GM21447 (cell line): Measurements from ENCODE around the gene ST3GAL3.

Experiments
- ATAC-seq: cut with Tn5 transposase; IDR thresholded peaks from one replicate; pipeline ENCODE4 v1.9.1; 2021; ENCODE audit not compliant: unreplicated experiment

Gene ST3GAL3

GRCh38 chr1:43908858-43909257 lies 201.5 kb downstream of the ST3GAL3 start:
- ATAC-seq = no peak

- no peak for ATAC-seq
Observed at GRCh38 chr1:43910343-43910742, 203.0 kb downstream of the ST3GAL3 start.

GRCh38 chr1:43912607-43913006 lies 205.3 kb downstream of the ST3GAL3 start:
- ATAC-seq = no peak

- no peak for ATAC-seq
Observed at GRCh38 chr1:43913051-43913501, 205.7 kb downstream of the ST3GAL3 start.

- no peak for ATAC-seq
Observed at GRCh38 chr1:43913666-43914360, 206.5 kb downstream of the ST3GAL3 start.

- ATAC-seq = no peak
Observed at GRCh38 chr1:43914576-43915525, 207.5 kb downstream of the ST3GAL3 start.

- no peak for ATAC-seq
Observed at GRCh38 chr1:43919906-43920305, 212.6 kb downstream of the ST3GAL3 start.

GRCh38 chr1:43921022-43921421 lies 213.7 kb downstream of the ST3GAL3 start:
- ATAC-seq = no peak

GRCh38 chr1:43924516-43924915 lies 217.2 kb downstream of the ST3GAL3 start:
- no peak for ATAC-seq

GRCh38 chr1:43925846-43926245 lies 218.5 kb downstream of the ST3GAL3 start:
- ATAC-seq = no peak

- ATAC-seq = no peak
Observed at GRCh38 chr1:43930168-43930948, 223.0 kb downstream of the ST3GAL3 start.

- ATAC-seq = no peak
Observed at GRCh38 chr1:43930949-43931275, 223.6 kb downstream of the ST3GAL3 start.

- no peak for ATAC-seq
Observed at GRCh38 chr1:43931711-43932660, 224.7 kb downstream of the ST3GAL3 start.

GRCh38 chr1:43932786-43933385 lies 225.6 kb downstream of the ST3GAL3 start:
- ATAC-seq = no peak

- ATAC-seq = no peak
Observed at GRCh38 chr1:43933386-43934100, 226.2 kb downstream of the ST3GAL3 start, which contains the start of gene ARTN. TSS of gene ARTN (plus strand) at chr1:43933801. CDS start at chr1:43935657, 1,856 bp downstream.

- ATAC-seq = no peak
Observed at GRCh38 chr1:43934101-43934985, 227.0 kb downstream of the ST3GAL3 start.

GRCh38 chr1:43934986-43935324 lies 227.6 kb downstream of the ST3GAL3 start:
- no peak for ATAC-seq

- no peak for ATAC-seq
Observed at GRCh38 chr1:43935711-43936427, 228.5 kb downstream of the ST3GAL3 start.
